Activated CD4-positive, alpha-beta T cell treated with anti-CD3 and anti-CD28 coated beads for 1 hour (primary cell): ENCODE results near the gene ROBO4.

Experiments used
- DNase-seq: peaks from one replicate; pipeline ENCODE4 v3.0.0-alpha.2; 2020

Gene ROBO4

GRCh38 chr11:124869856-124870387 lies 27.7 kb downstream of the ROBO4 start:
- no peak for DNase-seq

GRCh38 chr11:124869331-124869730 lies 28.3 kb downstream of the ROBO4 start:
- DNase-seq, result no peak

GRCh38 chr11:124868331-124869274 lies 29.1 kb downstream of the ROBO4 start:
- DNase-seq, result no peak

- no peak for DNase-seq
These were observed 30.0 kb downstream of the ROBO4 start for GRCh38 chr11:124867700-124868099.

- DNase-seq, result no peak
These were observed 31.5 kb downstream of the ROBO4 start for GRCh38 chr11:124865902-124866851.

- no peak for DNase-seq
These were observed 32.3 kb downstream of the ROBO4 start, which contains the start of gene ROBO3 for GRCh38 chr11:124865181-124865901. TSS of gene ROBO3 (plus strand) at chr11:124865432. CDS start at chr11:124865578, 146 bp downstream.

- DNase-seq, result no peak
These were observed 32.8 kb downstream of the ROBO4 start for GRCh38 chr11:124864892-124865180.

GRCh38 chr11:124864176-124864891 lies 33.3 kb downstream of the ROBO4 start:
- DNase-seq, result no peak

- no peak for DNase-seq
These were observed 33.9 kb downstream of the ROBO4 start for GRCh38 chr11:124863826-124864165.

GRCh38 chr11:124863137-124863825 lies 34.4 kb downstream of the ROBO4 start:
- no peak for DNase-seq

GRCh38 chr11:124861670-124862069 lies 36.0 kb downstream of the ROBO4 start:
- no peak for DNase-seq

- DNase-seq, result no peak
These were observed 38.5 kb downstream of the ROBO4 start for GRCh38 chr11:124859171-124859570.

GRCh38 chr11:124846070-124846673 lies 51.5 kb downstream of the ROBO4 start:
- no peak for DNase-seq

- DNase-seq, result no peak
These were observed 53.0 kb downstream of the ROBO4 start for GRCh38 chr11:124844664-124845079.

- no peak for DNase-seq
These were observed 54.1 kb downstream of the ROBO4 start for GRCh38 chr11:124843616-124843910.

- no peak for DNase-seq
These were observed 55.4 kb downstream of the ROBO4 start for GRCh38 chr11:124842305-124842704.

GRCh38 chr11:124841840-124842239 lies 55.8 kb downstream of the ROBO4 start:
- no peak for DNase-seq

- no peak for DNase-seq
These were observed 56.5 kb downstream of the ROBO4 start for GRCh38 chr11:124841201-124841600.

- DNase-seq, result no peak
These were observed 57.0 kb downstream of the ROBO4 start for GRCh38 chr11:124840666-124841065.

- no peak for DNase-seq
These were observed 57.6 kb downstream of the ROBO4 start for GRCh38 chr11:124839972-124840621.
